HL-60/S4 (cell line): ENCODE results near the gene RPS25.

Source experiments
- in situ Hi-C: fragments of 300-500 bp; cut with MboI; formaldehyde crosslinking; loops from 2 replicates; pipeline ENCODE4 v1.14.3; 2022; ENCODE audit warnings: low sequenced_read_pairs

The RPS25 gene

GRCh38 chr11:118973985-118974384 lies 44.2 kb downstream of the RPS25 start:
- in situ Hi-C loops, result loop anchor here (25.0 kb wide), 1 partner anchor 287 kb away; the partner anchor contains the start of gene TREH

GRCh38 chr11:118971646-118972045 lies 46.5 kb downstream of the RPS25 start, which contains the start of gene FOXR1:
TSS of gene FOXR1 (plus strand) at chr11:118971761. CDS start at chr11:118971932, 171 bp downstream.
- in situ Hi-C loops, result loop anchor here (25.0 kb wide), 1 partner anchor 284 kb away; the partner anchor contains the start of gene TREH

- in situ Hi-C loops, result loop anchor here (25.0 kb wide), 1 partner anchor 282 kb away; the partner anchor contains the start of gene TREH
These were observed 48.6 kb downstream of the RPS25 start for GRCh38 chr11:118969508-118969907.
